ENCODE measurements around the gene KLRC3. TPM values are rescaled to one million over a fixed set of nuclear protein-coding genes. Genes with fewer than 3 reads are reported as not detected.

Gene KLRC3
- total and polyA plus RNA-seq, 10 of the 15 experiments (the other 5 are each of a cell fraction or from before 2014, with no cell fraction given): 0.09 to 0.22 (median 0.09) TPM; not detected in 7

DNA sequence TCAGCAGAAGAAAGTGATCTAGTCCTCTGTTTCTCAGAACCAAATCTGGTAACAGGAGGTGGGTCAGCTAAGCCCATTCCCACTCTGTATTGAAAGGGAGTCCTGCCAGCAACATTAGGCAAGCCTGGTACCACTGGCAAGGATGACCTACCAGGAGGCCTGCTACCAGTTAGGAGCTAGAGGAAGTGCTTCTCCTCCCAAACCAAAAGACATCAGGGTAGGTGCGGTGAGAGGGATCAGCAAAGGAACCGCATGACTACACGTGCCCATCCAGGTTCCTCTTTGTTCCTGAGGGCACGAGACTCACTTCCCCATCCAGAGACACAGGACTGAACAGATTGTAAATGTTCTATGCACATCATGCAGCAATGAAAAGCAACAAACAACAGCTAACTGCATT is 13.7 kb downstream of the KLRC3 start:
- no peaks in the 10 kb centered on the region for H3K36me3 ChIP-seq (ENCODE audit: control insufficient read depth in 2 of 2, insufficient read depth in 2 of 2, low read length in 1 of 2)
- intact Hi-C loops (cut with micrococcal nuclease; ENCODE audit: unreplicated experiment): no loop called here
- no peak overlapping the region for H3K27ac ChIP-seq (ENCODE audit: control insufficient read depth, insufficient read depth)
- no peaks in the 10 kb centered on the region; the same call in 1 of the 2 replicates for H3K4me1 ChIP-seq (ENCODE audit: control insufficient read depth, insufficient read depth, low read length)
- FAIRE-seq (no peak), DNase-seq (ENCODE audit: low read depth, low spot score) (no peak), ATAC-seq (no peak)
- POLR2A ChIA-PET: interaction anchor here (0.7 kb wide), 1 partner anchor 135 kb away, joined by 3 read pairs; no protein-coding TSS in a partner anchor
- no peaks in the 10 kb centered on the region for H3K79me2 ChIP-seq (ENCODE audit: control insufficient read depth, insufficient read depth, low read length)
- TF ChIP-seq MEF2B (IDR thresholded peaks at IDR 0.05; ENCODE audit: partially characterized antibody, poor library complexity, severe bottlenecking): no peak
- TF ChIP-seq BHLHE40 (IDR thresholded peaks at IDR 0.05; ENCODE audit: borderline replicate concordance in 1 of 2, low read depth in 2 of 2, low read length in 1 of 2): peak; percentile 31 to 63; a peak in 2 of 4 replicates
- TF ChIP-seq SPI1 (IDR thresholded peaks at IDR 0.05; ENCODE audit: borderline replicate concordance, insufficient read depth, low read depth, low read length): peak; percentile 41; the same call in 1 of the 2 replicates
- no peaks in the 10 kb centered on the region for H3K27me3 ChIP-seq (replicated peaks in 1 of 2; ENCODE audit: control insufficient read depth in 2 of 2, insufficient read depth in 2 of 2, low read length in 1 of 2)
- CTCF ChIA-PET: interaction anchor here (1.1 kb wide), 1 partner anchor 40 kb away, joined by 3 read pairs; no protein-coding TSS in a partner anchor
- in situ Hi-C loops (cut with MboI): no loop called here
- no TSS peak for BruUV-seq (replicated peaks)
- no peaks in the 10 kb centered on the region for H4K20me1 ChIP-seq (ENCODE audit: control insufficient read depth, insufficient read depth)
- 8% methylated on average over 4 of the region's 4 CpGs for WGBS (ENCODE audit: insufficient coverage, insufficient replicate concordance, low lambda C conversion rate, missing lambda C conversion rate)
- H3K4me3 ChIP-seq: no peak overlapping the region
- SMC1A ChIA-PET (ENCODE audit: uncharacterized antibody, unreplicated experiment): interaction anchor here (1.1 to 1.9 kb wide), 3 partner anchors 14 to 45 kb away, joined by 3 to 6 read pairs (median 3); no protein-coding TSS in a partner anchor
- RAD21 ChIA-PET (ENCODE audit: unreplicated experiment): interaction anchor here (0.5 to 0.8 kb wide), 2 partner anchors 40 to 44 kb away, joined by 4 to 5 read pairs; no protein-coding TSS in a partner anchor
- H3K9ac ChIP-seq (ENCODE audit: control insufficient read depth, insufficient read depth, low read length): no peak overlapping the region
- H3K9me3 ChIP-seq (replicated peaks; ENCODE audit: control insufficient read depth, insufficient read depth, low read length): no peaks in the 10 kb centered on the region; the same call in 2 of the 3 replicates
- H3K4me2 ChIP-seq (ENCODE audit: control insufficient read depth, insufficient read depth): no peak overlapping the region
- peak overlapping the region; percentile 23 for H2AFZ ChIP-seq (ENCODE audit: control insufficient read depth, low read depth, low read length)

DNA sequence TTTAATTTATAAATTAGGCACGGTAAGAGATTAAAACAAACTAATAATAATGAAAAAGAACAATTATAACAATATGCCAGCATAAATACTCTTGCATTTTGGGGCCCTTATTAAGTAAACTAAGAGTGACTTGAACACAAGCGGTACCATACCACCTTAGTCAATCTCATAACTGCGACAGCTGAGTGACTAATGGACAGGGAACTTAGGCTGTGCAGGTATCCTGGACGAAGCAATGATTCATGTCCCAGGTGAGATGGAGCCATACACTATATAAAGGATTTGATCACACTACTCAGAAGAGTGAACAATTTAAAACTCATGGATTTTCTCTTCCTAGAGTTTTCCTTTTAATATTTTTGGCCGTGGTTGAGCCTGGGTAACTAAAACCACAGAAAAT is 15.1 kb downstream of the KLRC3 start:
- ATAC-seq: no peak
- no peaks in the 10 kb centered on the region for H3K4me1 ChIP-seq (ENCODE audit: control insufficient read depth, insufficient read depth, low read length)
- no peak for TF ChIP-seq SPI1 (IDR thresholded peaks at IDR 0.05; ENCODE audit: borderline replicate concordance, insufficient read depth, low read depth, low read length)
- no peak for TF ChIP-seq SUPT20H (IDR thresholded peaks at IDR 0.05; ENCODE audit: borderline replicate concordance, control insufficient read depth, low read depth, low read length)
- TF ChIP-seq, protein P1, sequence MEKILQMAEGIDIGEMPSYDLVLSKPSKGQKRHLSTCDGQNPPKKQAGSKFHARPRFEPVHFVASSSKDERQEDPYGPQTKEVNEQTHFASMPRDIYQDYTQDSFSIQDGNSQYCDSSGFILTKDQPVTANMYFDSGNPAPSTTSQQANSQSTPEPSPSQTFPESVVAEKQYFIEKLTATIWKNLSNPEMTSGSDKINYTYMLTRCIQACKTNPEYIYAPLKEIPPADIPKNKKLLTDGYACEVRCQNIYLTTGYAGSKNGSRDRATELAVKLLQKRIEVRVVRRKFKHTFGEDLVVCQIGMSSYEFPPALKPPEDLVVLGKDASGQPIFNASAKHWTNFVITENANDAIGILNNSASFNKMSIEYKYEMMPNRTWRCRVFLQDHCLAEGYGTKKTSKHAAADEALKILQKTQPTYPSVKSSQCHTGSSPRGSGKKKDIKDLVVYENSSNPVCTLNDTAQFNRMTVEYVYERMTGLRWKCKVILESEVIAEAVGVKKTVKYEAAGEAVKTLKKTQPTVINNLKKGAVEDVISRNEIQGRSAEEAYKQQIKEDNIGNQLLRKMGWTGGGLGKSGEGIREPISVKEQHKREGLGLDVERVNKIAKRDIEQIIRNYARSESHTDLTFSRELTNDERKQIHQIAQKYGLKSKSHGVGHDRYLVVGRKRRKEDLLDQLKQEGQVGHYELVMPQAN (conservative IDR thresholded peaks at IDR 0.05): no peak
- no peak for TF ChIP-seq POLR2AphosphoS5 (IDR thresholded peaks at IDR 0.05; ENCODE audit: low read length)
- TF ChIP-seq NBN (IDR thresholded peaks at IDR 0.05): no peak
- TF ChIP-seq EP300 (IDR thresholded peaks at IDR 0.05; ENCODE audit: borderline replicate concordance in 1 of 2, control insufficient read depth in 1 of 2, low read depth in 2 of 2, low read length in 2 of 2): no peak
- no peak for TF ChIP-seq HDAC6 (IDR thresholded peaks at IDR 0.05; ENCODE audit: unreplicated experiment)
- TF ChIP-seq EED (IDR thresholded peaks at IDR 0.05; ENCODE audit: low read depth): no peak
- no peak for TF ChIP-seq POLR2A (IDR thresholded peaks at IDR 0.05; ENCODE audit: low read depth, low read length)
- TF ChIP-seq, protein P2, sequence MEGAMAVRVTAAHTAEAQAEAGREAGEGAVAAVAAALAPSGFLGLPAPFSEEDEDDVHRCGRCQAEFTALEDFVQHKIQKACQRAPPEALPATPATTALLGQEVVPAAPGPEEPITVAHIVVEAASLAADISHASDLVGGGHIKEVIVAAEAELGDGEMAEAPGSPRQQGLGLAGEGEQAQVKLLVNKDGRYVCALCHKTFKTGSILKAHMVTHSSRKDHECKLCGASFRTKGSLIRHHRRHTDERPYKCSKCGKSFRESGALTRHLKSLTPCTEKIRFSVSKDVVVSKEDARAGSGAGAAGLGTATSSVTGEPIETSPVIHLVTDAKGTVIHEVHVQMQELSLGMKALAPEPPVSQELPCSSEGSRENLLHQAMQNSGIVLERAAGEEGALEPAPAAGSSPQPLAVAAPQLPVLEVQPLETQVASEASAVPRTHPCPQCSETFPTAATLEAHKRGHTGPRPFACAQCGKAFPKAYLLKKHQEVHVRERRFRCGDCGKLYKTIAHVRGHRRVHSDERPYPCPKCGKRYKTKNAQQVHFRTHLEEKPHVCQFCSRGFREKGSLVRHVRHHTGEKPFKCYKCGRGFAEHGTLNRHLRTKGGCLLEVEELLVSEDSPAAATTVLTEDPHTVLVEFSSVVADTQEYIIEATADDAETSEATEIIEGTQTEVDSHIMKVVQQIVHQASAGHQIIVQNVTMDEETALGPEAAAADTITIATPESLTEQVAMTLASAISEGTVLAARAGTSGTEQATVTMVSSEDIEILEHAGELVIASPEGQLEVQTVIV (IDR thresholded peaks at IDR 0.05; ENCODE audit: borderline replicate concordance, partially characterized antibody): no peak

More for the DNA sequence above, 15.1 kb downstream of the KLRC3 start:
- no peak overlapping the region for H3K4me3 ChIP-seq
- FAIRE-seq: no peak
- ChIA-PET RAD21 (ENCODE audit: unreplicated experiment) (interaction anchor here (1.0 kb wide), 1 partner anchor 73 kb away, joined by 7 read pairs; no protein-coding TSS in a partner anchor), SMC1A (ENCODE audit: uncharacterized antibody, unreplicated experiment) (interaction anchor here (0.7 kb wide), 1 partner anchor 39 kb away, joined by 3 read pairs; no protein-coding TSS in a partner anchor), CTCF (no interaction called here), POLR2A (no interaction called here)
- H3K9me3 ChIP-seq (replicated peaks; ENCODE audit: control insufficient read depth, insufficient read depth, low read length): no peaks in the 10 kb centered on the region; the same call in 2 of the 3 replicates
- WGBS (ENCODE audit: insufficient coverage, insufficient replicate concordance, low lambda C conversion rate, missing lambda C conversion rate): 71% methylated on average over 5 of the region's 5 CpGs
- H3K27ac ChIP-seq (ENCODE audit: control insufficient read depth, insufficient read depth): no peak overlapping the region
- H3K79me2 ChIP-seq (ENCODE audit: control insufficient read depth, insufficient read depth, low read length): no peaks in the 10 kb centered on the region
- H4K20me1 ChIP-seq (ENCODE audit: control insufficient read depth, insufficient read depth): no peaks in the 10 kb centered on the region
- no TSS peak for BruUV-seq (replicated peaks)
- H3K27me3 ChIP-seq (replicated peaks in 1 of 2; ENCODE audit: control insufficient read depth in 2 of 2, insufficient read depth in 2 of 2, low read length in 1 of 2): no peaks in the 10 kb centered on the region
- no peak for DNase-seq (ENCODE audit: low read depth, low spot score)
- in situ Hi-C loops (cut with MboI): no loop called here
- H3K36me3 ChIP-seq (ENCODE audit: control insufficient read depth in 2 of 2, insufficient read depth in 2 of 2, low read length in 1 of 2): no peaks in the 10 kb centered on the region
- intact Hi-C loops (cut with micrococcal nuclease; ENCODE audit: unreplicated experiment): no loop called here
- H3K4me2 ChIP-seq (ENCODE audit: control insufficient read depth, insufficient read depth): no peak overlapping the region
- H3K9ac ChIP-seq (ENCODE audit: control insufficient read depth, insufficient read depth, low read length): no peak overlapping the region
- no peak overlapping the region for H2AFZ ChIP-seq (ENCODE audit: control insufficient read depth, low read depth, low read length)
